ENCODE results near the gene NAA40.

NAA40 gene

GRCh38 chr11:63907063-63907462 lies 31.7 kb upstream of the NAA40 start:
- no peaks in the 10 kb centered on the region for H3K79me2 ChIP-seq (ENCODE audit: low read length)
- no peaks in the 10 kb centered on the region for H3K9me2 ChIP-seq (replicated peaks; ENCODE audit: insufficient read depth, low read length)
- no peak overlapping the region for H3K4me2 ChIP-seq (ENCODE audit: low read depth, low read length)
- no peaks in the 10 kb centered on the region for H4K20me1 ChIP-seq (ENCODE audit: insufficient read depth, low read length)
- no peaks in the 10 kb centered on the region for H3K27me3 ChIP-seq (replicated peaks; ENCODE audit: insufficient read depth, low read length)
- DNase-seq, result no peak
- no peak overlapping the region for H3K27ac ChIP-seq (ENCODE audit: low read length)
- H3F3A ChIP-seq (ENCODE audit: insufficient read depth, low read length), result no peaks in the 10 kb centered on the region
- no peaks in the 10 kb centered on the region for H3K4me1 ChIP-seq (ENCODE audit: low read length)
- H3K9ac ChIP-seq (ENCODE audit: low read length), result no peak overlapping the region
- H3K4me3 ChIP-seq (ENCODE audit: low read length), result no peak overlapping the region
- TF ChIP-seq EZH2phosphoT487 (IDR thresholded peaks at IDR 0.05; ENCODE audit: low read length), result no peak
- TF ChIP-seq CTCF (IDR thresholded peaks at IDR 0.05; ENCODE audit: low read length), result no peak
- no peak for TF ChIP-seq EZH2 (optimal IDR thresholded peaks at IDR 0.05; ENCODE audit: low read depth, low read length)
- H3K36me3 ChIP-seq (replicated peaks; ENCODE audit: insufficient read depth, low read length), result peaks cover 4% of the 10 kb centered on the region; the same call in 1 of the 2 replicates
- H2AFZ ChIP-seq (ENCODE audit: low read length), result no peak overlapping the region
- H3K9me3 ChIP-seq (replicated peaks; ENCODE audit: insufficient read depth, low read length), result no peaks in the 10 kb centered on the region

- H4K20me1 ChIP-seq (ENCODE audit: insufficient read depth, low read length), result no peaks in the 10 kb centered on the region
- H2AFZ ChIP-seq (ENCODE audit: low read length), result no peak overlapping the region
- peaks cover under 1% of the 10 kb centered on the region; the same call in 1 of the 2 replicates for H3K36me3 ChIP-seq (replicated peaks; ENCODE audit: insufficient read depth, low read length)
- TF ChIP-seq EZH2phosphoT487 (IDR thresholded peaks at IDR 0.05; ENCODE audit: low read length) (no peak), CTCF (IDR thresholded peaks at IDR 0.05; ENCODE audit: low read length) (no peak), EZH2 (optimal IDR thresholded peaks at IDR 0.05; ENCODE audit: low read depth, low read length) (no peak)
- no peaks in the 10 kb centered on the region for H3K4me1 ChIP-seq (ENCODE audit: low read length)
- no peak overlapping the region for H3K4me3 ChIP-seq (ENCODE audit: low read length)
- H3K9ac ChIP-seq (ENCODE audit: low read length), result no peak overlapping the region
- no peaks in the 10 kb centered on the region for H3K9me3 ChIP-seq (replicated peaks; ENCODE audit: insufficient read depth, low read length)
- H3K4me2 ChIP-seq (ENCODE audit: low read depth, low read length), result no peak overlapping the region
- H3K79me2 ChIP-seq (ENCODE audit: low read length), result no peaks in the 10 kb centered on the region
- no peak for DNase-seq
- H3K27me3 ChIP-seq (replicated peaks; ENCODE audit: insufficient read depth, low read length), result no peaks in the 10 kb centered on the region
- H3F3A ChIP-seq (ENCODE audit: insufficient read depth, low read length), result no peaks in the 10 kb centered on the region
- no peaks in the 10 kb centered on the region for H3K9me2 ChIP-seq (replicated peaks; ENCODE audit: insufficient read depth, low read length)
- H3K27ac ChIP-seq (ENCODE audit: low read length), result no peak overlapping the region
These were observed 30.8 kb upstream of the NAA40 start for GRCh38 chr11:63907808-63908530.

- H4K20me1 ChIP-seq (ENCODE audit: insufficient read depth, low read length), result no peaks in the 10 kb centered on the region
- H3K79me2 ChIP-seq (ENCODE audit: low read length), result no peaks in the 10 kb centered on the region
- TF ChIP-seq EZH2phosphoT487 (IDR thresholded peaks at IDR 0.05; ENCODE audit: low read length), result no peak
- TF ChIP-seq EZH2 (optimal IDR thresholded peaks at IDR 0.05; ENCODE audit: low read depth, low read length), result no peak
- no peak for TF ChIP-seq CTCF (IDR thresholded peaks at IDR 0.05; ENCODE audit: low read length)
- no peaks in the 10 kb centered on the region for H3K9me3 ChIP-seq (replicated peaks; ENCODE audit: insufficient read depth, low read length)
- no peaks in the 10 kb centered on the region; the same call in 1 of the 2 replicates for H3K36me3 ChIP-seq (replicated peaks; ENCODE audit: insufficient read depth, low read length)
- no peak for DNase-seq
- H3F3A ChIP-seq (ENCODE audit: insufficient read depth, low read length), result no peaks in the 10 kb centered on the region
- no peak overlapping the region for H2AFZ ChIP-seq (ENCODE audit: low read length)
- H3K27ac ChIP-seq (ENCODE audit: low read length), result no peak overlapping the region
- H3K4me2 ChIP-seq (ENCODE audit: low read depth, low read length), result no peak overlapping the region
- no peaks in the 10 kb centered on the region for H3K9me2 ChIP-seq (replicated peaks; ENCODE audit: insufficient read depth, low read length)
- H3K27me3 ChIP-seq (replicated peaks; ENCODE audit: insufficient read depth, low read length), result no peaks in the 10 kb centered on the region
- H3K4me3 ChIP-seq (ENCODE audit: low read length), result no peak overlapping the region
- no peaks in the 10 kb centered on the region for H3K4me1 ChIP-seq (ENCODE audit: low read length)
- no peak overlapping the region for H3K9ac ChIP-seq (ENCODE audit: low read length)
These were observed 30.0 kb upstream of the NAA40 start for GRCh38 chr11:63908631-63909401.
